IMR-90 (cell line): Measurements from ENCODE around the gene PHF21B.

Experiments used
- CEBPB ChIP-seq: IDR thresholded peaks from 2 replicates; pipeline ENCODE4 v1.6.1; 2012; ENCODE audit warnings: low read depth, low read length, improper control_type of control experiment
- POLR2A ChIP-seq: IDR thresholded peaks from 2 replicates; pipeline ENCODE4 v1.6.1; 2012; ENCODE audit warnings: mild to moderate bottlenecking, low read depth, low read length
- USF2 ChIP-seq: fragments of 150-350 bp; IDR thresholded peaks from 2 replicates; pipeline ENCODE4 v1.6.1; 2017; ENCODE audit warnings: mild to moderate bottlenecking, antibody characterized with exemption, low read length, low read depth
- TF ChIP-seq, protein P1 (sequence below): conservative IDR thresholded peaks from 2 replicates; pipeline ENCODE4 v1.5.1; 2012; ENCODE audit warnings: mild to moderate bottlenecking, low read depth, low read length, improper control_type of control experiment

DNA sequence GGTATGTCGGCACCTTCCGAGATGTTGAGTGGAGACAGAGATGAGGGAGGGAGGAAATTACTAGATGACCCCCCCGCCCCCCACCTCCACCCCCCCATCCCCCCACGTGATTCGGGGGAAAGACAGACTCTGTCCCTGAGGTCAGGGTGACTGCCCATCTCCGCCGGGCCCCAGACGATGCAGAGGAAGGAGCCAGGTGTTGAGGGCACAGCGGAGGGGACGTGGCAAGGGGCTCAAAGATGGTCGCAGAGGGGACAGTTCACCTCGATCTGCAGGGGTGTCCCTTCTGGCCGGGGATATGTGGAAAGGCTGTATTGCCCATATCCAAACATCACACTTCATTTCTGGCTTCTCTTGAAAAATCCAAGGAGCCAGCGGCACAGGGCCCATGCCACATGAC lies 14.1 kb downstream of the PHF21B start:
- TF ChIP-seq CEBPB (no peak), POLR2A (no peak), USF2 (no peak)
- TF ChIP-seq, protein P1, sequence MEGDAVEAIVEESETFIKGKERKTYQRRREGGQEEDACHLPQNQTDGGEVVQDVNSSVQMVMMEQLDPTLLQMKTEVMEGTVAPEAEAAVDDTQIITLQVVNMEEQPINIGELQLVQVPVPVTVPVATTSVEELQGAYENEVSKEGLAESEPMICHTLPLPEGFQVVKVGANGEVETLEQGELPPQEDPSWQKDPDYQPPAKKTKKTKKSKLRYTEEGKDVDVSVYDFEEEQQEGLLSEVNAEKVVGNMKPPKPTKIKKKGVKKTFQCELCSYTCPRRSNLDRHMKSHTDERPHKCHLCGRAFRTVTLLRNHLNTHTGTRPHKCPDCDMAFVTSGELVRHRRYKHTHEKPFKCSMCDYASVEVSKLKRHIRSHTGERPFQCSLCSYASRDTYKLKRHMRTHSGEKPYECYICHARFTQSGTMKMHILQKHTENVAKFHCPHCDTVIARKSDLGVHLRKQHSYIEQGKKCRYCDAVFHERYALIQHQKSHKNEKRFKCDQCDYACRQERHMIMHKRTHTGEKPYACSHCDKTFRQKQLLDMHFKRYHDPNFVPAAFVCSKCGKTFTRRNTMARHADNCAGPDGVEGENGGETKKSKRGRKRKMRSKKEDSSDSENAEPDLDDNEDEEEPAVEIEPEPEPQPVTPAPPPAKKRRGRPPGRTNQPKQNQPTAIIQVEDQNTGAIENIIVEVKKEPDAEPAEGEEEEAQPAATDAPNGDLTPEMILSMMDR: no peak
